GM12872 (cell line): ENCODE results near the gene MOB1B.

Source experiments
- CTCF ChIP-seq: IDR thresholded peaks from 3 replicates; pipeline ENCODE4 v1.5.1; 2011; ENCODE audit warnings: low read depth, mild to moderate bottlenecking, low read length, moderate library complexity; ENCODE audit not compliant: insufficient read depth

The MOB1B gene

GRCh38 chr4:70943114-70943513 is 40.9 kb downstream of the MOB1B start:
- no peak for TF ChIP-seq CTCF

GRCh38 chr4:70945046-70945445 is 42.9 kb downstream of the MOB1B start:
- TF ChIP-seq CTCF, result no peak

GRCh38 chr4:70945452-70946055 is 43.4 kb downstream of the MOB1B start:
- TF ChIP-seq CTCF, result no peak

GRCh38 chr4:70946939-70947338 is 44.8 kb downstream of the MOB1B start:
- no peak for TF ChIP-seq CTCF

GRCh38 chr4:70948665-70949260 is 46.6 kb downstream of the MOB1B start:
- peak; percentile 15; the same call in 1 of the 3 replicates for TF ChIP-seq CTCF

DNA sequence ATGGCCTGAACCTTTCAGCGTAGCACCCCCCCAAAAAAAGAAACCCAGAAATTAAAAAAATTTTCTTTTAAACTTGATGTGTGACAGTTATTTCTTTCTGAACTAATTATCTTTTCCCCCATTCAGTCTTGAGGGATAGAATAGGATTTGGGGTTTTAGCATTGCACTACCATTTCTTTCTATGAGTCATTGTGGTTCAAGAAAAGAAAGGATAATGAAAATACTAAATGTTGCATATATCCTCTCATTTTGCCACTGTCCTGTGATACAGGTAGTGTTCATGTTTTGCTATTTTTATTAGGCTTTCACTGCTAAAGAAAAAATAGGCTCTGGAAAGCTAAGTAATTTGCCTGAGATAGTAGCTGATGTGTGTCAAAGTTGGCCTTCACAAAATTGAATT is 51.9 kb downstream of the MOB1B start:
- no peak for TF ChIP-seq CTCF

- no peak for TF ChIP-seq CTCF
These were observed 54.5 kb downstream of the MOB1B start for GRCh38 chr4:70956549-70957210.
